Sigmoid colon (tissue), 7 donors: Measurements from ENCODE around the gene SLA2. TPM values are rescaled to one million over a fixed set of nuclear protein-coding genes. Genes with fewer than 3 reads are reported as not detected.

Experiments
- DNase-seq: peaks from one replicate; pipeline ENCODE4 v3.0.0-alpha.2; 2019
- H3K27ac ChIP-seq, 4 donors: fragments of 200-600 bp; sonication (generic); one replicate each; pipeline ENCODE4 v1.5.1; 2016 to 2019; ENCODE audit warnings: mild to moderate bottlenecking in 1 of 4
- H3K27me3 ChIP-seq, 3 donors: fragments of 200-600 bp; sonication (generic); one replicate each; pipeline ENCODE4 v1.5.1; 2019; ENCODE audit warnings: mild to moderate bottlenecking in 1 of 3
- H3K36me3 ChIP-seq, 4 donors: fragments of 200-600 bp; sonication (generic); one replicate each; pipeline ENCODE4 v1.5.1; 2016 to 2019
- H3K4me1 ChIP-seq, 4 donors: fragments of 200-600 bp; sonication (generic); one replicate each; pipeline ENCODE4 v1.5.1; 2017 to 2019
- H3K4me3 ChIP-seq, 4 donors: fragments of 200-600 bp; sonication (generic); one replicate each; pipeline ENCODE4 v1.5.1; 2017 to 2019; ENCODE audit warnings: mild to moderate bottlenecking in 2 of 4, moderate library complexity in 1 of 4
- H3K9me3 ChIP-seq, 4 donors: fragments of 200-600 bp in 3 of 4; sonication (generic) in 3 of 4; one replicate each; pipeline versions ENCODE4 v1.5.1 to v1.6.1; 2013 to 2019
- EP300 ChIP-seq, 4 donors: sonication (generic); formaldehyde crosslinking; IDR thresholded peaks; one replicate each; pipeline ENCODE4 v1.6.1; 2017; ENCODE audit warnings: antibody characterized with exemption in 4 of 4
- POLR2A ChIP-seq, 2 donors: fragments of 450-650 bp; IDR thresholded peaks; one replicate each; pipeline ENCODE4 v1.6.1; 2016; ENCODE audit warnings: antibody characterized with exemption in 2 of 2, mild to moderate bottlenecking in 2 of 2, moderate library complexity in 2 of 2
- POLR2AphosphoS5 ChIP-seq, 4 donors: sonication (generic); formaldehyde crosslinking; IDR thresholded peaks; one replicate each; pipeline ENCODE4 v1.6.1; 2017; ENCODE audit warnings: antibody characterized with exemption in 4 of 4
- WGBS, 2 donors: extraction: QIAGEN DNeasy Blood & Tissue Kit; methylation state at CpG; one replicate each; pipeline ENCODE4 v1.1.7; 2013; 5-methylcytosine and 5-hydroxymethylcytosine counted together
- intact Hi-C: fragments of 100-400 bp; cut with DNase I; formaldehyde crosslinking; loops from one replicate; pipeline ENCODE4 v1.15.1; 2023
- polyA plus RNA-seq, 3 donors: library from polyadenylated mRNA; stranded (reverse); fragments of 200-250 nt; gene quantifications; one replicate each; pipeline ENCODE4 v1.2.3, GENCODE V29; 2013
- total RNA-seq, 4 donors: library from RNA; depleted of rRNA; stranded (reverse); fragments of >200 nt; gene quantifications; one replicate each; pipeline ENCODE4 v1.1.0, GENCODE V29; 2016
- TF ChIP-seq, protein P1 (sequence below), 4 experiments: fragments of 450-650 bp in 3 of 4; fragments of 200-600 bp in 1 of 4; IDR thresholded peaks; one replicate each; pipeline ENCODE4 v1.5.1; 2016 to 2019; ENCODE audit warnings: antibody characterized with exemption in 4 of 4, mild to moderate bottlenecking in 3 of 4, moderate library complexity in 2 of 4
- donor health status: healthy with polysubstance abuse.
- donor health status: Bipolar disorder and iron deficiency.
- donor health status: healthy.

Gene SLA2
- total and polyA plus RNA-seq, 7 donors = 0.46 to 3.4 (median 0.55) TPM; not detected in 3

DNA sequence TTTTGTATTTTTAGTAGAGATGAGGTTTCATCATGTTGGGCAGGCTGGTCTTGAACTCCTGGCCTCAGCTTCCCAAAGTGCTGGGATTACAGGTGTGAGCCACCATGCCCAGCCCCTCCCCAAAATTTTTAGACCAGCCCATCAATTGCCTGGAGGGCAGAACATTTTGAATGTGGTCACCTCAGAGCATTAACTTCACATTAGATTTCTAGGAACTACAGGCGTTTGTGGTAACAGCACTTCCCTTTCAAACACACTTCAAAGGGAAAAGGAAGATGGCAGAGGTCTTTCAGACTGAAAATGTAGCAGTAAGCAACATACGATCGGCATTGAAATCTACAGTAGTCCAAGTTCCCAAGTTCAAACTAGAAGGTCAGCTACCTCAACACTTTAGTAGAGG lies 12.3 kb upstream of the SLA2 start:
- H3K9me3 ChIP-seq = no peaks in the 10 kb centered on the region
- H3K27me3 ChIP-seq = no peaks in the 10 kb centered on the region
- intact Hi-C loops = no loop called here
- no peak overlapping the region for H3K4me3 ChIP-seq
- H3K27ac ChIP-seq = no peak overlapping the region
- DNase-seq = no peak
- H3K36me3 ChIP-seq = peaks cover 7 to 88% (median 20%) of the 10 kb centered on the region in 4 donors
- TF ChIP-seq, protein P1, sequence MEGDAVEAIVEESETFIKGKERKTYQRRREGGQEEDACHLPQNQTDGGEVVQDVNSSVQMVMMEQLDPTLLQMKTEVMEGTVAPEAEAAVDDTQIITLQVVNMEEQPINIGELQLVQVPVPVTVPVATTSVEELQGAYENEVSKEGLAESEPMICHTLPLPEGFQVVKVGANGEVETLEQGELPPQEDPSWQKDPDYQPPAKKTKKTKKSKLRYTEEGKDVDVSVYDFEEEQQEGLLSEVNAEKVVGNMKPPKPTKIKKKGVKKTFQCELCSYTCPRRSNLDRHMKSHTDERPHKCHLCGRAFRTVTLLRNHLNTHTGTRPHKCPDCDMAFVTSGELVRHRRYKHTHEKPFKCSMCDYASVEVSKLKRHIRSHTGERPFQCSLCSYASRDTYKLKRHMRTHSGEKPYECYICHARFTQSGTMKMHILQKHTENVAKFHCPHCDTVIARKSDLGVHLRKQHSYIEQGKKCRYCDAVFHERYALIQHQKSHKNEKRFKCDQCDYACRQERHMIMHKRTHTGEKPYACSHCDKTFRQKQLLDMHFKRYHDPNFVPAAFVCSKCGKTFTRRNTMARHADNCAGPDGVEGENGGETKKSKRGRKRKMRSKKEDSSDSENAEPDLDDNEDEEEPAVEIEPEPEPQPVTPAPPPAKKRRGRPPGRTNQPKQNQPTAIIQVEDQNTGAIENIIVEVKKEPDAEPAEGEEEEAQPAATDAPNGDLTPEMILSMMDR (IDR thresholded peaks at IDR 0.05) = no peak
- no peak for TF ChIP-seq POLR2AphosphoS5 (IDR thresholded peaks at IDR 0.05)
- no peak for TF ChIP-seq POLR2A (IDR thresholded peaks at IDR 0.05)
- TF ChIP-seq EP300 (IDR thresholded peaks at IDR 0.05) = no peak
- H3K4me1 ChIP-seq = no peaks in the 10 kb centered on the region
- WGBS, 2 donors = 50 to 84% methylated on average over 3 of the region's 3 CpGs

GRCh38 chr20:36656733-36657132 lies 10.7 kb upstream of the SLA2 start:
- TF ChIP-seq EP300 (IDR thresholded peaks at IDR 0.05) = no peak
- TF ChIP-seq, protein P1 (IDR thresholded peaks at IDR 0.05) = no peak
- TF ChIP-seq POLR2AphosphoS5 (IDR thresholded peaks at IDR 0.05) = no peak
- no peak for TF ChIP-seq POLR2A (IDR thresholded peaks at IDR 0.05)
- no peaks in the 10 kb centered on the region for H3K9me3 ChIP-seq
- no peak for DNase-seq
- intact Hi-C loops = no loop called here
- H3K27ac ChIP-seq = no peak overlapping the region
- WGBS, 2 donors = 89% methylated on average over 4 of the region's 4 CpGs
- H3K4me3 ChIP-seq = no peak overlapping the region
- H3K4me1 ChIP-seq = no peaks in the 10 kb centered on the region
- H3K36me3 ChIP-seq = peaks cover 7 to 91% (median 25%) of the 10 kb centered on the region in 4 donors
- no peaks in the 10 kb centered on the region for H3K27me3 ChIP-seq

GRCh38 chr20:36655004-36655403 lies 9.0 kb upstream of the SLA2 start:
- Histone ChIP-seq H3K4me3 (no peak overlapping the region), H3K27ac (no peak overlapping the region), H3K36me3 (peaks cover 6 to 86% (median 32%) of the 10 kb centered on the region in 4 donors), H3K4me1 (no peaks in the 10 kb centered on the region), H3K9me3 (no peaks in the 10 kb centered on the region), H3K27me3 (no peaks in the 10 kb centered on the region)
- no peak for TF ChIP-seq POLR2AphosphoS5 (IDR thresholded peaks at IDR 0.05)
- no peak for TF ChIP-seq EP300 (IDR thresholded peaks at IDR 0.05)
- TF ChIP-seq POLR2A (IDR thresholded peaks at IDR 0.05) = no peak
- TF ChIP-seq, protein P1 (IDR thresholded peaks at IDR 0.05) = no peak
- intact Hi-C loops = no loop called here
- 95 to 97% methylated on average over 3 of the region's 3 CpGs for WGBS, 2 donors
- no peak for DNase-seq

DNA sequence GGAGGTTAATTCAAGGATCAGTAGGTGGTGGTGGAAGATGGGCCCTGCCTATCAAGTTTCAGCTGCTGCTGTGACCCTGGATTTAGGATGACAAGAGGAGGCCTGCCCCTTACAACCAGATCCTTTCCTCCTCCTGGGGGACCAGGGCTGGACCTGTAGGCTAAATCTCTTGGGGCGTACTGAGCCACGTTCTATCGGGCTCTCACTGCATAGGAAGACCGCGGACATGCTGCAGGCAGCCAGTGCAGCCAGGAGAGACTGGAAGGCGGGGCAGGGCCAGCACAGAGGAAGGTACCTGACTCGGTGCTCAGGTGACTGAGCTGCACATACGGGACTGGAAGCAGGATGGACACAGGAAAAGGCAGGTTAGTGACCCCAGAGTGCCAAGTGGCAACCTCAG lies 8.5 kb upstream of the SLA2 start:
- intact Hi-C loops = no loop called here
- WGBS, 2 donors = 97 to 98% methylated on average over 8 of the region's 8 CpGs
- Histone ChIP-seq H3K4me1 (no peaks in the 10 kb centered on the region), H3K4me3 (no peak overlapping the region), H3K9me3 (no peaks in the 10 kb centered on the region), H3K27me3 (no peaks in the 10 kb centered on the region), H3K36me3 (peaks cover 1 to 81% (median 31%) of the 10 kb centered on the region in 4 donors), H3K27ac (no peak overlapping the region)
- no peak for DNase-seq
- TF ChIP-seq EP300 (IDR thresholded peaks at IDR 0.05) (no peak), POLR2A (IDR thresholded peaks at IDR 0.05) (no peak), POLR2AphosphoS5 (IDR thresholded peaks at IDR 0.05) (no peak)
- TF ChIP-seq, protein P1 (IDR thresholded peaks at IDR 0.05) = no peak

GRCh38 chr20:36653456-36653855 lies 7.5 kb upstream of the SLA2 start:
- no peaks in the 10 kb centered on the region for H3K27me3 ChIP-seq
- DNase-seq = no peak
- intact Hi-C loops = no loop called here

More at GRCh38 chr20:36653456-36653855, 7.5 kb upstream of the SLA2 start:
- 94 to 96% methylated on average over 9 of the region's 9 CpGs for WGBS, 2 donors
- H3K36me3 ChIP-seq = peaks cover 0 to 71% (median 28%) of the 10 kb centered on the region in 4 donors
- TF ChIP-seq, protein P1 (IDR thresholded peaks at IDR 0.05) = no peak
- TF ChIP-seq EP300 (IDR thresholded peaks at IDR 0.05) = no peak
- no peak for TF ChIP-seq POLR2AphosphoS5 (IDR thresholded peaks at IDR 0.05)
- no peak for TF ChIP-seq POLR2A (IDR thresholded peaks at IDR 0.05)
- H3K4me3 ChIP-seq = no peak overlapping the region
- H3K4me1 ChIP-seq = no peaks in the 10 kb centered on the region
- no peaks in the 10 kb centered on the region for H3K9me3 ChIP-seq
- H3K27ac ChIP-seq = no peak overlapping the region
